ENCODE results near the gene KCTD5.
A peak's percentile ranks its signal among the peaks of the same experiment; 100 is the strongest.

The KCTD5 gene

GRCh38 chr16:2752035-2752849 lies 69.9 kb downstream of the KCTD5 start, which contains the start of gene SRRM2:
Gene SRRM2 (plus strand): TSS chr16:2752638. CDS start chr16:2756365, 3,727 bp downstream.
- TF ChIP-seq CTCF (IDR thresholded peaks at IDR 0.05), result no peak
- Histone ChIP-seq H3K4me3 (peak within 1 kb of the TSS; percentile 84 to 90), H3K27ac (peak within 1 kb of the TSS; percentile 89 to 100), H3K27me3 (no peaks in the 10 kb centered on the region), H3K9me3 (no peaks in the 10 kb centered on the region), H3K4me1 (peaks cover 0 to 45% (median 37%) of the 10 kb centered on the region in 4 donors), H3K36me3 (peaks cover under 1 to 13% (median 1%) of the 10 kb centered on the region in 3 donors)
- peak; percentile 93 to 97 for DNase-seq
- intact Hi-C loops (cut with DNase I; ENCODE audit: low total_unique reads), result loop anchor here (2.0 kb wide), 1 partner anchor 25 kb away; the partner anchor contains the start of gene ELOB

- intact Hi-C loops (cut with DNase I; ENCODE audit: low total_unique reads), result loop anchor here (2.0 kb wide), 1 partner anchor 24 kb away; the partner anchor contains the start of gene ELOB
- no peak for TF ChIP-seq CTCF (IDR thresholded peaks at IDR 0.05)
These were observed 70.8 kb downstream of the KCTD5 start for GRCh38 chr16:2752850-2753732.

GRCh38 chr16:2753733-2754020 lies 71.4 kb downstream of the KCTD5 start:
- intact Hi-C loops (cut with DNase I; ENCODE audit: low total_unique reads), result loop anchor here (2.0 kb wide), 1 partner anchor 23 kb away; the partner anchor contains the start of gene ELOB
- Histone ChIP-seq H3K9me3 (no peaks in the 10 kb centered on the region), H3K27ac (peak overlapping the region; percentile 89 to 100), H3K27me3 (no peaks in the 10 kb centered on the region), H3K4me1 (peaks cover 0 to 52% (median 37%) of the 10 kb centered on the region in 4 donors), H3K4me3 (peak overlapping the region; percentile 84 to 90), H3K36me3 (peaks cover 15 to 28% (median 16%) of the 10 kb centered on the region in 3 donors)
- no peak for DNase-seq
- TF ChIP-seq CTCF (IDR thresholded peaks at IDR 0.05), result no peak

More at GRCh38 chr16:2752850-2753732, 70.8 kb downstream of the KCTD5 start:
- Histone ChIP-seq H3K36me3 (peaks cover 9 to 22% (median 10%) of the 10 kb centered on the region in 3 donors), H3K27me3 (no peaks in the 10 kb centered on the region), H3K4me3 (peak overlapping the region; percentile 84 to 90), H3K9me3 (no peaks in the 10 kb centered on the region), H3K27ac (peak overlapping the region; percentile 89 to 100), H3K4me1 (peaks cover 0 to 52% (median 37%) of the 10 kb centered on the region in 4 donors)
- DNase-seq, result peak; percentile 65 to 91

- H3K27me3 ChIP-seq, result no peaks in the 10 kb centered on the region
- H3K4me3 ChIP-seq, result peak overlapping the region; percentile 84 to 90
- peaks cover 30 to 42% (median 31%) of the 10 kb centered on the region in 3 donors for H3K36me3 ChIP-seq
- no peak for TF ChIP-seq CTCF (IDR thresholded peaks at IDR 0.05)
- H3K4me1 ChIP-seq, result peaks cover 0 to 52% (median 37%) of the 10 kb centered on the region in 4 donors
- no peak for DNase-seq
- H3K9me3 ChIP-seq, result no peaks in the 10 kb centered on the region
- intact Hi-C loops (cut with DNase I; ENCODE audit: low total_unique reads), result no loop called here
- no peak overlapping the region for H3K27ac ChIP-seq
These were observed 72.8 kb downstream of the KCTD5 start for GRCh38 chr16:2755158-2755557.

- Histone ChIP-seq H3K4me1 (peaks cover 0 to 49% (median 35%) of the 10 kb centered on the region in 4 donors), H3K9me3 (no peaks in the 10 kb centered on the region), H3K36me3 (peaks cover 43 to 55% (median 44%) of the 10 kb centered on the region in 3 donors), H3K27ac (no peak overlapping the region), H3K27me3 (no peaks in the 10 kb centered on the region), H3K4me3 (no peak overlapping the region)
- DNase-seq, result no peak
- TF ChIP-seq CTCF (IDR thresholded peaks at IDR 0.05), result no peak
- intact Hi-C loops (cut with DNase I; ENCODE audit: low total_unique reads), result no loop called here
These were observed 74.1 kb downstream of the KCTD5 start for GRCh38 chr16:2756288-2757015.
